ENCODE measurements around the gene FAM193A.

DNA sequence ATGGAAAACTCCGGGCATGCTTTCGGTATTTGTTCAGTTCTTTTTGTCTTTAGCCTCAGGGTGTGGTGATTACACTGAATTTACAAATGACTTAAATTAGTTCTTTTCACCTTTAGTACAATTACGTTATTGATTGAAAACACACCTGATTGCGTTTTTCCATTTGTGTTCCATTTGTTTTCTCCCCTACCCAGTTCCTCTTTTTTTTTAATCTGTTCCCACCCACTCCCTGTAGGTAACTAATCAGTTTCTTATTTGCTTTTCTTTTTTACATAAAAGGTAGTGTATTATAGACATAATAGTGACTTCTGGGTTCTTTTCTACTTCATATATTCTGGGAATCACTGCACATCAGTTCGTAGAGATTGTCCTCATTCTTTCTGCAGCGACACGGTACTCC, 166.3 kb downstream of the FAM193A start:
- TF ChIP-seq CREB1 (IDR thresholded peaks at IDR 0.05; ENCODE audit: low read depth): no peak
- TF ChIP-seq TAF1 (IDR thresholded peaks at IDR 0.05; ENCODE audit: low read depth): no peak
- TF ChIP-seq CEBPB (IDR thresholded peaks at IDR 0.05): no peak
- TF ChIP-seq EGR1 (IDR thresholded peaks at IDR 0.05): no peak
- no peak for TF ChIP-seq NFIC (IDR thresholded peaks at IDR 0.05)
- TF ChIP-seq USF1 (IDR thresholded peaks at IDR 0.05): no peak
- TF ChIP-seq YY1 (IDR thresholded peaks at IDR 0.05; ENCODE audit: low read depth): no peak
- no peak for TF ChIP-seq TCF12 (IDR thresholded peaks at IDR 0.05; ENCODE audit: low read depth)
- no peak for TF ChIP-seq EP300 (IDR thresholded peaks at IDR 0.05; ENCODE audit: borderline replicate concordance)
- no peak for TF ChIP-seq FOXM1 (IDR thresholded peaks at IDR 0.05; ENCODE audit: borderline replicate concordance, low read depth)
- TF ChIP-seq, protein P1, sequence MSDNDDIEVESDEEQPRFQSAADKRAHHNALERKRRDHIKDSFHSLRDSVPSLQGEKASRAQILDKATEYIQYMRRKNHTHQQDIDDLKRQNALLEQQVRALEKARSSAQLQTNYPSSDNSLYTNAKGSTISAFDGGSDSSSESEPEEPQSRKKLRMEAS (IDR thresholded peaks at IDR 0.05): no peak
- TF ChIP-seq REST (IDR thresholded peaks at IDR 0.05; ENCODE audit: low read depth): no peak
- no peak for TF ChIP-seq RAD21 (IDR thresholded peaks at IDR 0.05; ENCODE audit: low read depth)
- TF ChIP-seq ZBTB7A (IDR thresholded peaks at IDR 0.05; ENCODE audit: low read depth): no peak

All from Ishikawa (cell line).